ENCODE measurements around the gene RAP1GAP2.

GRCh38 chr17:2939714-2940351 lies 143.6 kb downstream of the RAP1GAP2 start:
- no peak for TF ChIP-seq EZH2 (IDR thresholded peaks at IDR 0.05; ENCODE audit: insufficient read depth, poor library complexity, severe bottlenecking)
- TF ChIP-seq EZH2phosphoT487 (IDR thresholded peaks at IDR 0.05; ENCODE audit: insufficient read depth, low read depth) = no peak
